Lower leg skin (tissue), 4 donors: ENCODE results near the gene RADX. TPM values are rescaled to one million over a fixed set of nuclear protein-coding genes. Genes with fewer than 3 reads are reported as not detected.

Experiments used
- DNase-seq, 2 donors: peaks; one replicate each; pipeline ENCODE4 v3.0.0-alpha.2; 2019; ENCODE audit warnings: low spot score in 2 of 2
- H3K4me3 ChIP-seq: fragments of 200-600 bp; sonication (generic); 2 replicates; pipeline ENCODE4 v1.5.1; 2017; ENCODE audit warnings: mild to moderate bottlenecking, low read depth; ENCODE audit not compliant: poor library complexity, severe bottlenecking
- CTCF ChIP-seq, 3 donors: fragments of 450-650 bp; IDR thresholded peaks; one replicate each; pipeline ENCODE4 v1.5.1; 2016; ENCODE audit warnings: antibody characterized with exemption in 3 of 3, mild to moderate bottlenecking in 3 of 3, moderate library complexity in 2 of 3
- POLR2A ChIP-seq, 2 donors: fragments of 450-650 bp; IDR thresholded peaks; one replicate each; pipeline ENCODE4 v1.6.1; 2016 to 2017; ENCODE audit warnings: antibody characterized with exemption in 2 of 2, mild to moderate bottlenecking in 1 of 2, moderate library complexity in 1 of 2
- WGBS, 2 donors: methylation state at CpG; one replicate each; pipeline ENCODE4 v1.1.5; 2018; 5-methylcytosine and 5-hydroxymethylcytosine counted together
- intact Hi-C: fragments of 100-400 bp; cut with DNase I; formaldehyde crosslinking; loops from one replicate; pipeline ENCODE4 v1.15.0; 2023; ENCODE audit warnings: low total_unique reads
- total RNA-seq, 4 donors: library from RNA; depleted of rRNA; stranded (reverse); fragments of >200 nt; gene quantifications; one replicate each; pipeline ENCODE4 v1.1.0, GENCODE V29; 2016

RADX gene
- total RNA-seq, 4 donors from 2014 or later, result 1.6 to 5.1 (median 2.8) TPM

DNA sequence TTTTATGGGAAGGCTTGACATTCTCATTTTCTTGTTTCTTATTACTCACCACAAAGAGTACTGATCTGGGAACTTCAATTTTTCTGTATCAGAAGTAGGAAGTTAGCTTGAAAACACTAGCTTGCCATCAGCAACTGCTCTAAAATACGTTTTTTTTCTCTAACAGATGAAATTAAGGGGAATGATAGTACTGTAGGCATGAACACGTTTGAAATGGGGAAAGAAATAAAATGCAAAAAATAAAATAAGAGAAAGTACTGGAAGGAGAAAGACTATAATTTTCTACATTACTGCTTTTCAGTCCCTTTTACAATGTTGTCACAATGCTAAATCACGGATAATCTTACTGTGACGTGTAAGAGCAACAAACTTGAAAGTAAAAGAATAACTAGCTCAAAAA, 1.5 kb downstream of the RADX start:
- 24 to 36% methylated on average over 4 of the region's 4 CpGs for WGBS, 2 donors
- intact Hi-C loops, result no loop called here
- no peak for DNase-seq
- no peak overlapping the region for H3K4me3 ChIP-seq
- TF ChIP-seq CTCF (IDR thresholded peaks at IDR 0.05) (no peak), POLR2A (IDR thresholded peaks at IDR 0.05) (no peak)

GRCh38 chrX:106615041-106615440, 3.3 kb downstream of the RADX start:
- TF ChIP-seq CTCF (IDR thresholded peaks at IDR 0.05), result no peak
- TF ChIP-seq POLR2A (IDR thresholded peaks at IDR 0.05), result no peak
- no peak for DNase-seq
- no peak overlapping the region for H3K4me3 ChIP-seq
- 47 to 54% methylated on average over 7 of the region's 7 CpGs for WGBS, 2 donors
- intact Hi-C loops, result no loop called here

DNA sequence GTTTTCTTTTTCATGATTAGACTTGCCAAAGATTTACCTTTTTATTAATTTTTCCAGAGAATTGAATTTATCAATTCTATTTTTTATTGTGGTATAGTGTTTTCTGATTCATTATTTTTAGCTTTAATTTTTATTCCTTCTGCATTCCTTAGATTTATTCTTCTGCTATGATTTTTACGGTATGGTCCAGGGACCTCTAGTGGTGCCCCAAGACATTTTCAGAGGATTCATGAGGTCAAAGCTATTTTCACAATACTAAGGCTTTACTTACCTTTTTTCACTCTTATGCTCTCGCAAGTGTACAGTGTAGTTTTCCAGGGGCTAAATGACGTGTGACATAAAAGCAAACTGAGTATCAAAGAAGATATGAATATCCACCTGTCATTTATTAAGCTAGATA, 8.0 kb downstream of the RADX start:
- 49 to 64% methylated on average over 3 of the region's 3 CpGs for WGBS, 2 donors
- no peak for DNase-seq
- no peak for TF ChIP-seq POLR2A (IDR thresholded peaks at IDR 0.05)
- no peak for TF ChIP-seq CTCF (IDR thresholded peaks at IDR 0.05)
- no peak overlapping the region for H3K4me3 ChIP-seq
- intact Hi-C loops, result no loop called here

- WGBS, 2 donors, result 87 to 96% methylated on average over 1 to 2 of the region's 2 CpGs
- intact Hi-C loops, result no loop called here
- TF ChIP-seq CTCF (IDR thresholded peaks at IDR 0.05) (no peak), POLR2A (IDR thresholded peaks at IDR 0.05) (no peak)
- no peak for DNase-seq
- no peak overlapping the region for H3K4me3 ChIP-seq
These were observed 10.1 kb downstream of the RADX start for GRCh38 chrX:106621836-106622235.

DNA sequence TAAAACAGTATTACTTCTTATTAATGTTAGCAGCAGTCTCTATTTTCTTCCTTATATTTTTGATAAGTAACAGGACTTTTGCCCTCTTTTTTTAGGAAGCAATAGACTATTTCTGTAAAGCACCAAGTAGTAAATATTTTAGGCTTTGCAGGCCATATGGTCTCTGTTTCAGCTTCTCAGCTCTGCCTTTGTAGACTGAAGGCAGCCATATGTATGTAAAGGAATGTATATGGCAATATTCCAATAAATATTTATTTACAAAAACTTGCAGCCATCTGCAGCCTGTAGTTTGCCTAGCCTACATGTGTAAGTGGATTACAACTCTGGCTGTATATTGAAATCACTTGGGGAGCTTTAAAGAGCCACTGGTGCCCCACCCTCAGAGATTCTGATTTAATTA, 15.0 kb downstream of the RADX start:
- no peak overlapping the region for H3K4me3 ChIP-seq
- DNase-seq, result no peak
- TF ChIP-seq POLR2A (IDR thresholded peaks at IDR 0.05) (no peak), CTCF (IDR thresholded peaks at IDR 0.05) (no peak)
- intact Hi-C loops, result no loop called here

- TF ChIP-seq CTCF (IDR thresholded peaks at IDR 0.05) (no peak), POLR2A (IDR thresholded peaks at IDR 0.05) (no peak)
- no peak for DNase-seq
- intact Hi-C loops, result no loop called here
- H3K4me3 ChIP-seq, result no peak overlapping the region
These were observed 19.8 kb downstream of the RADX start for GRCh38 chrX:106631615-106632014.
